GM19099 (cell line): Measurements from ENCODE around the gene SERTAD1.
A peak's percentile ranks its signal among the peaks of the same experiment; 100 is the strongest.

Source experiments
- POLR2A ChIP-seq: IDR thresholded peaks from 3 replicates; pipeline ENCODE4 v1.6.1; 2011; ENCODE audit warnings: low read depth; ENCODE audit not compliant: insufficient read length; ENCODE audit errors: extremely low read depth

The SERTAD1 gene, protein sequence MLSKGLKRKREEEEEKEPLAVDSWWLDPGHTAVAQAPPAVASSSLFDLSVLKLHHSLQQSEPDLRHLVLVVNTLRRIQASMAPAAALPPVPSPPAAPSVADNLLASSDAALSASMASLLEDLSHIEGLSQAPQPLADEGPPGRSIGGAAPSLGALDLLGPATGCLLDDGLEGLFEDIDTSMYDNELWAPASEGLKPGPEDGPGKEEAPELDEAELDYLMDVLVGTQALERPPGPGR

DNA sequence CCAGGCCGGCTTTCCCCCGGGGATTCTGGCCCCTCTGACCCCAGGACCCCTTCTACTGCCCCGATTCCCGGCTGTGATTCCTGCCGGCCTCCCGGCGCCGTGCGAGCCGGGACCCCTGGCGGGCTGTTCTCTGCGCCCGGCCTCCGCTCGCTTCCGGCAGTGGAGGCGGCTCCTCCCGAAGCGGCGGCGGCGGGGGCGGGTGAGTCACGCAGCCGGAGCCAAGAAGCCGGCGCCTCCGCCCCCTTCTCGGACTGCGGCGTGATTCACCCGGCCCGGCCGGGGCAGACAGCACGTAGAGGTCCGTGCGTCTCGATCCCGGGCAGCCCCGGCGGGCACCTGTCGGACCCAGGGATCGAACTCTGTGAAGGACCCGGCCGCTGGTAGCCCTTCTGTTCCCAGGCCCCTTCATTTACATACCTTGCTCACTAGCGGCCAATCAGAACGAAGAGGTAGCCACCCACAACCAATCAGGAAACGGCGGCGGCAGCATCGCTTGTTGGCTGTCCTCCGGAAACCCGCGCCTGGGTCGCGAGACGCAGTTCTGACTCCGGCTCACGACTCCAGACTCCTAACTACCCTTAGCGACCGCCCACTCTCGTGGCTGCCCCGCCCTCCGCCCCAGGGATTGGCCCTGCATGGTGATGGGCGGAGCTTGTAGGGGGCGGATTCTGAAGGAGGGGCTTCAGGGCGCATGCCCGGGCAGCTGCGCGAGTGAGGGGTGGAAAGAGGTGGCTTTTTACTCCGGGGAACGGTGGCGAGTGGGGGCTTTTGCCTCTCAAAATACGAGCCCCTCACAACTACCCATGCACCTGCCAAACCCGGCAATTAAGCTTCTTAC, at the start of gene SERTAD1:
TSS of gene SERTAD1 (minus strand) at position 543 of the 838 bp plus-strand sequence. CDS start 2,446 bp downstream, outside the sequence.
- TF ChIP-seq POLR2A = peak; percentile 99

DNA sequence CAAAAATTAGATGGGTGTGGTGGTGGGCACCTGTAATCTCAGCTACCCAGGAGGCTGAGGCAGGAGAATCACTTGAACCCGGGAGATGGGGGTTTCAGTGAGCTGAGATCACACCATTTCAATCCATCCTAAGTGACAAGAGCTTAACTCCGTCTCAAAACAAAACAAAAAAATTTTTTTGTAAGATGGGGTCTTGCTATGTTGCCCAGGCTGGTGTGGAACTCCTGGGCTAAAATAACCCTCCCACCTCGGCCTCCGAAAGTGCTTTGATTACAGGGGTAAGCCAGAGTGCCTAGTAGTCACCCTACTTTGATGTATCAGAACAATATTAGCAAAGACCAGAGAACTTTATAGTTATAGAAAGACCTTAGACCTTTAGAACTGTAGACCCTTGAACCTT, 48.9 kb upstream of the SERTAD1 start:
- no peak for TF ChIP-seq POLR2A

DNA sequence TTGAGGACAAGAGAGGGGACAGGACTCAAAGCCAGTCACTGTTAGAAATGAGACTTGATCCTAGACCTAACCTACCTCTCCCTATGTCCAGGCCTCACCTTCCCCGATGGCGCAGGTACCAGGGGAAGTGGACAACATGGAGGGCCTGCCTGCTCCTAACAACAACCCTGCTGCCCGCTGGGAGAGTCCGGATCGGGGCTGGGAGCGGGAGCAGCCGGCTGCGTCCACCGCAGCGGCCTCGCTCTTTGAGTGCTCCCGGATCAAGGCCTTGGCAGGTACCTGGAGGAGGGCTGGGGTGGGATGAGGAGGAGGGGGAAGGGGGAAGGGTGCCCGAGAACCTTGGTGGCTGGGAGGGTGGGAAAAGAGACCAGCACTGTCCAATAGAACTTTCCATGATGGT, 46.7 kb upstream of the SERTAD1 start:
- TF ChIP-seq POLR2A = no peak

DNA sequence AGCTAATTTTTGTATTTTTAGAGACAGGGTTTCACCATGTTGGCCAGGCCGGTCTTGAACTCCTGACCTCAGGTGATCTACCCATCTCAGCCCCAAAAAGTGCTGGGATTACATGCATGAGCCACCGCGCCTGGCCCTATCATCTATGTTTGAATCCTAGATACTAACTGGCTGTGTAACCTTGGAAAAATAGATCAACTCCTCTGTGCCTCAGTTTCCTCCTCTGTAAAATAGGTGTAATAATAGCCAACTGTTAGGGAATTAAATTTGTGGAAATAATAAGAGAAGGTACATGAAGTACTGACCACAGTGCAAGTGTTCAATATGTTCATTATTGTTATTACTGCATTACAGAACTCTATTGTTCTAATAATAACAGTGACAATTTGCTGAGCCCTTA, 45.3 kb upstream of the SERTAD1 start:
- TF ChIP-seq POLR2A = no peak

DNA sequence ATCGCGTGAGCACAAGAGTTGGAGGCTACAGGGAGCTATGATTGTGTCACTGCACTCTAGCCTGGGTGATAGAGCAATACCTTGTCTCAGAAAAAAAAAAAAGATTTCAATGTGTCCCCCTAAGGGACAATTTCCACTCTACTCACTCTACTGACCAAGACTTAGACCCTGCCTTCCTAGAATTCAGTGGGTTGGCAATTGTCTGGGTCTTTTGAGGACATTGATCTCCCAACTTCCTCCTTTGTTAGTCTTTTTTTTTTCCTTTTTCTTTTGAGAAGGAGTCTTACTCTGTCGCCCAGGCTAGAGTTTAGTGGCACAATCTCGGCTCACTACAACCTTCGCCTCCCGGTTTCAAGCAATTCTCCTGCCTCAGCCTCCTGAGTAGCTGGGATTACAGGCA, 43.2 kb upstream of the SERTAD1 start:
- TF ChIP-seq POLR2A = no peak

DNA sequence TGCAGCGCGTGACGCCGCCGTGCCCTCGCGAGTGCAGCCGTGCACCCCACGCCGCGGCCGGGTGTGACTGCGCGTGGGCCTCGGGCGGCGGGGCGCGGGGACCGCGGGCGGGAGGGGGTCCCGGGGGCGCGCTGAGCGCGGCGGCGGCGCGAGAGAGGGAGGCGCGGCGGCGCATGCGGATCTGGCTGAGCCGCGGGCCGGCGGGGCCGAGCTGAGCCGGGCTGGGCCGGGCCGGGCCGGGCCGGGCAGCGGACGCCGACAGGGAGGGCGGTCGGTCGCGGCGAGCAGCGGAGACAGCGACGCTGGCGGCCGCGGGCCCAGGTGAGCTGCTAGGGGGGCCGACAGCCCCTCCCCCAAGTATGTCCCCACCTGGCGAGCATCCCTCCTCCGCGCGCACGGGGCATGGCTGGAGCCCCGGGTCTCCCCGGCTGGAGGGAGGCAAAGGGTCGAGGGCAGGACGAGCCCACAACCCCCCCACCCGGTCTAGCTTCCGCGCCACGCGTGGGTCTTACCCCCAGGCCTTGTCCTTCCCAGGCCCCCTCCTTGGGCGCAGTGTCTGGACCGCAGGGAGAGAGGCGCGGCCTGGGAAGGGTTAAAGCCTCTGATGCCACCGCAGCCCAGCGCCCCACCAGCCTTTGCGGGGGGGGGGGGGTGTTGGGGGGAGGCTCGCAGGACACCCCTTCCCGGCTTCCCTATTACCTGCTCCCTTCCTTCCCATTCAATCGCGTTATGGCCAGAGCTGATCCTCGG, 41.4 kb upstream of the SERTAD1 start, which contains the start of gene SPTBN4:
TSS of gene SPTBN4 (plus strand) at position 17 of the 750 bp plus-strand sequence. CDS start 5,621 bp downstream, outside the sequence.
- TF ChIP-seq POLR2A = no peak

DNA sequence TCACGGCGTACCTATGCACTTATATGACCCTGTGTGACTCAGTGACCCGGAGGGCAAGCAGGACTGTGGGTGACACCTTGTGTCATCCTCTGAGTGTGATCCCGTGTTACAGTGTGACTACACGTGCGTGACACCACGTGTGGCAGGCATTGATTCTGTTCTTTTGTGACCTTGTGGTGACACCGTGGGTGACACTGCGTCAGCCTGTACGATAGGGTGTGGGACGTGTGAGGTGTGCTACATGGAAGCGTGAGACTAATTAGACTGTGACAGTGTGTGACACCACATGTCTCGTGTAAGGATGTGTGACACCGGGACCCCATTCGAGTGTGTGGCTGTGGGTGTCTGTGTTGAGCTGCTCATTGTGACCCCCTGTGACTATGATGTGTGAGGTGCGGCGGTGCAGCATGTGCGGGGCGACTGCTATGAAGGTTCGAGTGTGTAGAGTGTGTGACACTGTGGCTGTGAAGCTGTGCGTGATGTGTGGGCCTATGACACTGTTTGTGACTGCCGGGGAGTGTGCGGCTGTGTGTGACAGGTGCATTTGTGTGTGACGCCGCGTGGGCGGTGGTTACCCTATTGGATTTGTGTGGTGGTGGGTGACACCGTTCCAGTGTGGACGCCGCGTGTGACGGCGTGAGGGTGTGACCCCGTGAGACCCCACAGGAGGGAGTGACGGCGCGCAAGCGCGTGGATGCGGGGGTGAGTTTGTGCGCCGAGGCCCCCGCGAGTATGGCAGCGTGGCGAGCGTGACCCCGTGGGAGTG, 40.6 kb upstream of the SERTAD1 start:
- TF ChIP-seq POLR2A = no peak

DNA sequence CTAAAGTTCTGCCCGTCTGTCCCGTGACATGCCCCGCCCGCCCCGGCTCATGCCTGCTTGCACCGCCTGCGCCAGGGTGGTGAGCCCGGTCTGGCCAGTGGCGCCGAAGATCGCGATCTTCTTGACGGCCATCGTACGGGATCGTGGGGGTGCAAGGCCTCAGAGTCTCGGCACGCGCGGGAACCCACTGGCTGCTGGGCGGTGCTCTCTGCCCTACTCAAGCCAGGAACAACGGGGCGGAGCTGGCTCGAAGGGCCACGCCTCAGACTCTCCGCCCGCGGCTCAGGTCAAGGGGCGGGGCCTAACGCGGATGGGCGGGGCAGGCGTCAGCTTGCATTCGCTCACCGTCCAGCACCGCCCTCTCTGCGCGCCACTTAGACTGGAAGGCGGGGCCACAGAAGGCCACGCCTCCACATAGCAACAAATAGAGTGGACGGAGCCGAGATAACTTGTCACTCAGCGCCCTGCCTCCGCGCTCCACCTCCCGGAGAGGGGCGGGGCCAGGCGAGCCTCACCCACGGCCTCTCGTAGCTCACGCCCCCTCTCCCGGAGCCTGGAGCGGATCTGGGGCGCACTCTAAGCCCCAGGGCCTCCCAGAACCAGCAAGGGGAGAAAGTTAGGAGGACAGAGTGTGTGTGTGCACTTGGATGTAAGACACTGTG, 39.9 kb upstream of the SERTAD1 start, which contains the start of gene BLVRB:
TSS of gene BLVRB (minus strand) at position 189 of the 662 bp plus-strand sequence. CDS start at position 132, 57 bp downstream.
- TF ChIP-seq POLR2A = peak; percentile 60

DNA sequence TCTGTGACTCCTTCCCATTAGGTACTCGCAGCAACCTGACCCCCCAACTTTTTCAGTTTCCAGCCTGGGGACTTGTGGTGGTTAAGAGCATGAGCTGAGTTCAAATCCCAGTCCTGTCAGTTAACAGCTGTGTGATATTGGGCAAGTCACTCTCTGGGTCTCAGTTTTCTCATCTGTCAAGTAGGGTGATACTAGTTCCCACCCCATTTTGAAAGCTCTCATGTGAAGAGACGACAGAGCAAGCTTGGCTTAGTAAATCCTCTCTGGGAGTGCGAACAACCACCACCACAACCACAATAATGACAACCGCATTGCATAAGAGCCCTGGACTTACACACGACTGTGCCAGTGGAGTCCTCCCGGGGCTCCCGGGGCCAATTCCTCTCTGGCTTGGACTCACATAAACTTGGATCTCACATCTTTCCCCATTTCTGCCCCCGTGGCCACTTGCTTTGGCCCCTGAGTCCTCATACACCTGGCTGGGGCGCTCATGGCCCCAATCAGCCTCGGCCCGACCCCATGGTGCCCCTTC, 39.3 kb upstream of the SERTAD1 start:
- no peak for TF ChIP-seq POLR2A

DNA sequence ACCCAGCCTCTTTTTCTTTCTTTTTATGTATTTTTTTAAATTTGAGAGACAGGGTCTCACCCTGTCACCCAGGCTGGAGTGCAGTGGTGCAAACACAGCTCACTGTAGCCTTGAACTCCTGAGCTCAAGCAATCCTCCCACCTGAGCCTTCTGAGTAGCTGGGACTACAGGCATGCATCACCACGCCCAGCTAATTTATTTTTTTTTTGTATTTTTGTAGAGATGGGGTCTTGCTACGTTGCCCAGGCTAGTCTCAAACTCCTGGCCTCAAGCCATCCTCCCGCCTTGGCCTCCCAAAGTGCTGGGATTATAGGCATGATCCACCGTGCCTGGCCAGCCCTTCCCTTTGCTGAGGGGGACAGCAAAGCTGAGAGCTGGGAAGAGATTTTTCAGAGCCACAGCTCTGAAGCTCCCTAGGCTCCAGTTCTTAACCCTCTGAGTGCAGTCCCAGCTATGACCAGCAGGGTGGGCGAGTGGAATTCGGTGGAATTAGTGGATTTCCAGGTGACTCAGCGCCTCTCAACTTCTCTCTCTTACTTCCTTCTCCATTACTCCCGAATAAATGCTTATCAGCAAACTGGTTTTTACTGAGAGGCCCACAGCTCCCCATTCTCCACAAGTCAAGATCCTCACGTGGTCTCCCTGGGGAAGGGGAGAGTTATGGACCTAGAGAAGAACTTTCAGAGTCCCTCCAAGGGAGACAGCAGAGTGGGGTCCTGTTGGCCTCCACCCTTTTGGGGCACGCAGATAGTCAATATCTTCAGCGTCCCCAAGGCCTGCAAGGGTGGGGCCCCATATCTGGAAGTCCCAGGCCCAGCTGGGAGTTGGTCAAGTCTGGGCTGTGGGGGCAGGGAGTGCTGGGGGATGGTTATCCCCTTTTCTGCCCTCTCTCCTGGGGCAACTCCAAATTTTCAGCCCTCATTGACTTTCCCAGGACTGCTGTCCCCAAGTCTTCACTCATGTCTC, 38.5 kb upstream of the SERTAD1 start:
- TF ChIP-seq POLR2A = no peak

DNA sequence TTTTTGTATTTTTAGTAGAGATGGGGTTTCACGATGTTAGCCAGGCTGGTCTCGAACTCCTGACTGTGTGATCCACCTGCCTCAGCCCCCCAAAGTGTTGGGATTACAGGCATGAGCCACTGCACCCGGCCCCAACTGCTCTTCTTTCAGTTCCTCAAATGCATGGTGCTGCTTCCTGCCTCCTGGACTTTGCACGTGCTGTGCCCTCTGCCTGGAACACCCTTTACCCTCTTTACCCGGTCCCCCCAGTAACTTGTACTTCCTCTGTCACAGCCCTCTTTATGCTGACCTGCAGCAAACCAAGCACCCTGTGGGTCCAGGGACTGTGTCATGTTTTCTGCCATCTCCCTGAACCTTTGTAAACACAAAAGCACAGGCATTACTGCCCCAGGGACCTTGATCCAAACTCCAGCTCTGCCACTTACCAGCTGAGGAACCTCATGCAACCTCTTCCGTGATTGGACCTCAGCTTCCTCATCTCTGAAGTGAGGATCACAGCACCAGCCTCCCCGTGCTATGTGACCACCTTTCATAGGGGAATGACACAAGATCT, 36.0 kb upstream of the SERTAD1 start:
- TF ChIP-seq POLR2A = no peak

DNA sequence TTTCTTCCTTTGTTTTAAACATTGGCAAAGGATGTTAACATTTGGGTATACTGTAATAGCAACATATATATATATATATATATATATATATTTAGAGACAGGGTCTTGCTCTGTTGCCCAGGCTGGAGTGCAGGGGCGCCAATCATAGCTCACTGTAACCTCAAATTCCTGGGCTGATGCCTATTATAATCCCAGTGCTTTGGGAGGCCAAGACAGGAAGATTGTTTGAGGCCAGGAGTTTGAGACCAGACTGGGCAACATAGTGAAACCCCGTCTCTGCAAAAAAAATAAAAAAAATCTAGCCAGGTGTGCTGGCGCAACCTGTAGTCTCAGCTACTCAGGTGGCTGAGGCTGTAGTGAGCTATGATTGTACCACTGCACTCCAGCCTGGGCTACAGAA, 34.4 kb upstream of the SERTAD1 start:
- no peak for TF ChIP-seq POLR2A
